Measurements from ENCODE around the gene SLC25A21. TPM values are rescaled to one million over a fixed set of nuclear protein-coding genes. Genes with fewer than 3 reads are reported as not detected.

The SLC25A21 gene
- total RNA-seq, 1 donor from 2014 or later, result 0.91 TPM

DNA sequence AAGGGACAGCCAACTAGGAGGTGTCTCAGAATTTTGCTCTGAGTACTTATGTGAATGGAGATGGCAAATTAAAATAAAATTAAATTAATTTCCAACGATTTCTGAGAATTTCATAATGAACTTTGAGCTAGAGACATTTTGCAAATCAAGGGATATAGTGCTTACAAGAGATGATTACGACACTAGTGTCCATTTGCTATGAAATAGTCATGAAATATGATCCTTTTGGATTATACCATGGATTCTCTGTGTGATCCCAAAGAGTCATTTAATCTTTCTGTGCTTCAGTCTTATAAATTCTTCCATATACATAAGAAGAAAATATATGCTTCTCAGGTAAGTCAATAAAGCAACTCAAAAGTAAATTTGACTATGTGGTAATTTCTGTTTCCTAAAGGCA, 240.6 kb downstream of the SLC25A21 start:
- Mint-ChIP-seq H3K27me3 (ENCODE audit: unreplicated experiment) (no peaks in the 10 kb centered on the region), H3K27ac (ENCODE audit: unreplicated experiment) (no peak overlapping the region), H3K9me3 (ENCODE audit: unreplicated experiment) (no peaks in the 10 kb centered on the region), H3K4me1 (ENCODE audit: low read depth, unreplicated experiment) (peaks cover 2% of the 10 kb centered on the region), H3K4me3 (ENCODE audit: unreplicated experiment) (no peak overlapping the region), H3K36me3 (ENCODE audit: unreplicated experiment) (no peaks in the 10 kb centered on the region)
- DNase-seq, result no peak
- TF ChIP-seq, protein P1, sequence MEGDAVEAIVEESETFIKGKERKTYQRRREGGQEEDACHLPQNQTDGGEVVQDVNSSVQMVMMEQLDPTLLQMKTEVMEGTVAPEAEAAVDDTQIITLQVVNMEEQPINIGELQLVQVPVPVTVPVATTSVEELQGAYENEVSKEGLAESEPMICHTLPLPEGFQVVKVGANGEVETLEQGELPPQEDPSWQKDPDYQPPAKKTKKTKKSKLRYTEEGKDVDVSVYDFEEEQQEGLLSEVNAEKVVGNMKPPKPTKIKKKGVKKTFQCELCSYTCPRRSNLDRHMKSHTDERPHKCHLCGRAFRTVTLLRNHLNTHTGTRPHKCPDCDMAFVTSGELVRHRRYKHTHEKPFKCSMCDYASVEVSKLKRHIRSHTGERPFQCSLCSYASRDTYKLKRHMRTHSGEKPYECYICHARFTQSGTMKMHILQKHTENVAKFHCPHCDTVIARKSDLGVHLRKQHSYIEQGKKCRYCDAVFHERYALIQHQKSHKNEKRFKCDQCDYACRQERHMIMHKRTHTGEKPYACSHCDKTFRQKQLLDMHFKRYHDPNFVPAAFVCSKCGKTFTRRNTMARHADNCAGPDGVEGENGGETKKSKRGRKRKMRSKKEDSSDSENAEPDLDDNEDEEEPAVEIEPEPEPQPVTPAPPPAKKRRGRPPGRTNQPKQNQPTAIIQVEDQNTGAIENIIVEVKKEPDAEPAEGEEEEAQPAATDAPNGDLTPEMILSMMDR (IDR thresholded peaks at IDR 0.05; ENCODE audit: partially characterized antibody, unreplicated experiment), result no peak

DNA sequence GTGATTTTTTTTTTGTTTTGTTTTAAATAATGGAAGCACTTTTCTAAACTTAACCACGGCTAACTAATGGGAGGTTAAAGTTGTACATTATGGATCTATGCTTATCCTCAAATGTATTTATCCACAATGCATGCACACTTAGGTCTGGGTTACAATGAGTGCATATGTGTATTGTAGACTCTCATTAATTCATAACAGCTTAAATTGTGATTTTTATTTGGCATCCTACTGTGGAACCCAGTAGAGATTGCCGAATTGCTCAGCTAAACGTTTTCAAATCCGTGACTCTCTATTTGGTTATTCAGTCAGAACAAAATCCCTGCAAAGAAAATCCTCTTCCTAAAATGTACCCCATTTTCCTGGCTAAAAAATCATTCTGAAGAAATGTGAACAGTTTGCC, 244.0 kb downstream of the SLC25A21 start:
- Mint-ChIP-seq H3K4me1 (ENCODE audit: low read depth, unreplicated experiment) (no peaks in the 10 kb centered on the region), H3K4me3 (ENCODE audit: unreplicated experiment) (no peak overlapping the region), H3K9me3 (ENCODE audit: unreplicated experiment) (no peaks in the 10 kb centered on the region), H3K27ac (ENCODE audit: unreplicated experiment) (no peak overlapping the region), H3K36me3 (ENCODE audit: unreplicated experiment) (no peaks in the 10 kb centered on the region), H3K27me3 (ENCODE audit: unreplicated experiment) (no peaks in the 10 kb centered on the region)
- TF ChIP-seq, protein P1 (IDR thresholded peaks at IDR 0.05; ENCODE audit: partially characterized antibody, unreplicated experiment), result no peak
- DNase-seq, result no peak

DNA sequence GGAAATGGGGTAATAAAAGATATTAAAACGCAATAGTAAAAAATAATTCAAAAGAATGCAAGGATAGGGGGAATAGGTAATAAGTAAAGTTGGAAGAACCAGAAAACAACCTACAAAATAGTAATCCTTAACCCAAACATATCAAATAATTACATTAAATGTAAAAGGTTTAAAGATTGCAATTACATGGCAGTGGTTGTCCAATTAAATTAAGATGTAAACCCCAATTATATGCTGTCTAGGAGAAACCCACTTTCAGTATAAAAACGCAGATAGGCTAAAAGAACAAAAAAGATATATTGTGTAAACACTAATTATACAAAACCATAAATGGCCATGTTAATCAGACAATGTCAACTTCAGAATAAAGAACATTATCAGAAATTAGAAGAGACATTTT, 247.3 kb downstream of the SLC25A21 start:
- H3K4me3 Mint-ChIP-seq (ENCODE audit: unreplicated experiment), result no peak overlapping the region
- H3K27ac Mint-ChIP-seq (ENCODE audit: unreplicated experiment), result no peak overlapping the region
- no peaks in the 10 kb centered on the region for H3K9me3 Mint-ChIP-seq (ENCODE audit: unreplicated experiment)
- H3K36me3 Mint-ChIP-seq (ENCODE audit: unreplicated experiment), result no peaks in the 10 kb centered on the region
- H3K27me3 Mint-ChIP-seq (ENCODE audit: unreplicated experiment), result no peaks in the 10 kb centered on the region
- no peak for DNase-seq
- no peaks in the 10 kb centered on the region for H3K4me1 Mint-ChIP-seq (ENCODE audit: low read depth, unreplicated experiment)
- TF ChIP-seq, protein P1 (IDR thresholded peaks at IDR 0.05; ENCODE audit: partially characterized antibody, unreplicated experiment), result no peak

DNA sequence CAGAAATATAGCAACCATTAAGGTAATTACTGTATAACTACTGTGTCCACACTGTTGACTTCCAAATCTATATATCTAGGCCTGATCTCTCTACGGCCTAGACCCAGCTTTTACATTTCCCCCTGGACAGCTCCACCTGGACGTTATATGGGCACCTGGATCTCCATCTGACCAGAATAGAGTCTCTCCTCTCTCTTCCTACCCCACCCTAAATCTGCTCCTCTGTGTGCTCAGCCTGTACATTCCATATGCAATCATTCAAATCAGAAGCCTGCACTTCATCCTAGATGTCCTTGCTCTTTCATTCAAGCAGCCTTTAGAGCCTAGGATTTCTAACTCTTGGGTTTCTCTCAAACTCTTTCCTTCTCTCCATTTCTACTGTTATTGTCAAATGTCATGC, 255.7 kb downstream of the SLC25A21 start:
- peaks cover 10% of the 10 kb centered on the region for H3K4me1 Mint-ChIP-seq (ENCODE audit: low read depth, unreplicated experiment)
- TF ChIP-seq, protein P1 (IDR thresholded peaks at IDR 0.05; ENCODE audit: partially characterized antibody, unreplicated experiment), result no peak
- H3K36me3 Mint-ChIP-seq (ENCODE audit: unreplicated experiment), result no peaks in the 10 kb centered on the region
- no peak overlapping the region for H3K27ac Mint-ChIP-seq (ENCODE audit: unreplicated experiment)
- DNase-seq, result no peak
- H3K9me3 Mint-ChIP-seq (ENCODE audit: unreplicated experiment), result no peaks in the 10 kb centered on the region
- no peak overlapping the region for H3K4me3 Mint-ChIP-seq (ENCODE audit: unreplicated experiment)
- no peaks in the 10 kb centered on the region for H3K27me3 Mint-ChIP-seq (ENCODE audit: unreplicated experiment)

DNA sequence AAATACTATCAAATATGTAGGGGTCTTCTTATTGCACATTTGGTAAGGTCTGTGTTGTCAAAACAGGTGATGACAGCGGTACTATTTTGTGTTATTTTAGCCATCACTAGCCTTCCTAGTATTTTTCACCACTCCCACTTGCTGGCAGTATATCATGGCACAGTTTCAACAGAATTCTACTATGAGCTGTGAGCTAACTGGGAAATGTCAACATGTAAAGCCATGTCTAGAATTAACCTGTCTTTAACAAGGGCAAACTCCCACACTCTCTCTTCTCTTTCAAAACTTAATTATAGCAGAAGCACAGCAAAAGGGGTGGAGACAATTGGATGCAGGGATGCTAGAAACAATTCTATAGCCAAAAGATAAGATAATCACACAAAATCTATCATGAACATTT, 257.3 kb downstream of the SLC25A21 start:
- no peaks in the 10 kb centered on the region for H3K9me3 Mint-ChIP-seq (ENCODE audit: unreplicated experiment)
- TF ChIP-seq, protein P1 (IDR thresholded peaks at IDR 0.05; ENCODE audit: partially characterized antibody, unreplicated experiment), result no peak
- no peaks in the 10 kb centered on the region for H3K36me3 Mint-ChIP-seq (ENCODE audit: unreplicated experiment)
- peaks cover 10% of the 10 kb centered on the region for H3K4me1 Mint-ChIP-seq (ENCODE audit: low read depth, unreplicated experiment)
- no peak overlapping the region for H3K27ac Mint-ChIP-seq (ENCODE audit: unreplicated experiment)
- DNase-seq, result no peak
- H3K27me3 Mint-ChIP-seq (ENCODE audit: unreplicated experiment), result no peaks in the 10 kb centered on the region
- H3K4me3 Mint-ChIP-seq (ENCODE audit: unreplicated experiment), result no peak overlapping the region
